ENCODE results near the gene ZNF546. TPM values are rescaled to one million over a fixed set of nuclear protein-coding genes. Genes with fewer than 3 reads are reported as not detected.
A peak's percentile ranks its signal among the peaks of the same experiment; 100 is the strongest.

Gene ZNF546
- total RNA-seq, 2 donors from 2014 or later = 3.7 to 7.4 TPM

- H3K9me3 Mint-ChIP-seq = no peaks in the 10 kb centered on the region
- H3K36me3 Mint-ChIP-seq = peaks cover 9% of the 10 kb centered on the region
- H3K27me3 Mint-ChIP-seq = peaks cover 0 to under 1% of the 10 kb centered on the region in 2 donors
- no peak for DNase-seq (ENCODE audit: low spot score)
- no peak for ATAC-seq
- H3K4me1 Mint-ChIP-seq (ENCODE audit: low read depth in 2 of 2) = peaks cover 39 to 44% of the 10 kb centered on the region in 2 donors
- H3K4me3 Mint-ChIP-seq = peak overlapping the region; percentile 22
- H3K27ac Mint-ChIP-seq = no peak overlapping the region
These were observed 56.6 kb downstream of the ZNF546 start for GRCh38 chr19:40053491-40053890.

GRCh38 chr19:40054632-40055031 is 57.8 kb downstream of the ZNF546 start:
- Mint-ChIP-seq H3K36me3 (peaks cover 17% of the 10 kb centered on the region), H3K4me3 (peak overlapping the region; percentile 87), H3K9me3 (peaks cover 6% of the 10 kb centered on the region), H3K27ac (peak overlapping the region in 1 of 2 donors; percentile 98), H3K4me1 (ENCODE audit: low read depth in 2 of 2) (peaks cover 39 to 44% of the 10 kb centered on the region in 2 donors), H3K27me3 (peaks cover 5 to 12% of the 10 kb centered on the region in 2 donors)
- ATAC-seq = no peak
- no peak for DNase-seq (ENCODE audit: low spot score)

- DNase-seq (ENCODE audit: low spot score) (no peak), ATAC-seq (no peak)
- H3K36me3 Mint-ChIP-seq = peaks cover 21% of the 10 kb centered on the region
- peaks cover 9 to 16% of the 10 kb centered on the region in 2 donors for H3K27me3 Mint-ChIP-seq
- peak overlapping the region; percentile 77 to 98 for H3K27ac Mint-ChIP-seq
- H3K4me1 Mint-ChIP-seq (ENCODE audit: low read depth in 2 of 2) = peaks cover 39 to 44% of the 10 kb centered on the region in 2 donors
- H3K9me3 Mint-ChIP-seq = peaks cover 9% of the 10 kb centered on the region
- peak overlapping the region; percentile 87 for H3K4me3 Mint-ChIP-seq
These were observed 58.2 kb downstream of the ZNF546 start for GRCh38 chr19:40055049-40055448.

- Mint-ChIP-seq H3K36me3 (peaks cover 16% of the 10 kb centered on the region), H3K4me1 (ENCODE audit: low read depth in 2 of 2) (peaks cover 35 to 40% of the 10 kb centered on the region in 2 donors), H3K27ac (peak within 1 kb of the TSS; percentile 77 to 98), H3K27me3 (peaks cover 9 to 17% of the 10 kb centered on the region in 2 donors), H3K9me3 (peaks cover 9% of the 10 kb centered on the region), H3K4me3 (peak within 1 kb of the TSS; percentile 87)
- peak; percentile 94 to 95 for ATAC-seq
- peak; percentile 85 for DNase-seq (ENCODE audit: low spot score)
These were observed 59.1 kb downstream of the ZNF546 start, which contains the start of gene ZNF780B for GRCh38 chr19:40055832-40056504. ZNF780B (minus strand) TSS chr19:40056231; CDS start chr19:40050332, 5,899 bp downstream.

GRCh38 chr19:40056505-40056904 is 59.6 kb downstream of the ZNF546 start:
- H3K27me3 Mint-ChIP-seq = peaks cover 9 to 17% of the 10 kb centered on the region in 2 donors
- peaks cover 35 to 40% of the 10 kb centered on the region in 2 donors for H3K4me1 Mint-ChIP-seq (ENCODE audit: low read depth in 2 of 2)
- H3K9me3 Mint-ChIP-seq = peaks cover 9% of the 10 kb centered on the region
- ATAC-seq (no peak), DNase-seq (ENCODE audit: low spot score) (no peak)
- peak overlapping the region; percentile 87 for H3K4me3 Mint-ChIP-seq
- H3K36me3 Mint-ChIP-seq = peaks cover 16% of the 10 kb centered on the region
- peak overlapping the region; percentile 77 to 98 for H3K27ac Mint-ChIP-seq

GRCh38 chr19:40057166-40057565 is 60.3 kb downstream of the ZNF546 start:
- Mint-ChIP-seq H3K36me3 (peaks cover 16% of the 10 kb centered on the region), H3K4me1 (ENCODE audit: low read depth in 2 of 2) (peaks cover 35 to 38% of the 10 kb centered on the region in 2 donors), H3K4me3 (no peak overlapping the region), H3K27ac (no peak overlapping the region), H3K27me3 (peaks cover 11 to 17% of the 10 kb centered on the region in 2 donors), H3K9me3 (peaks cover 9% of the 10 kb centered on the region)
- no peak for DNase-seq (ENCODE audit: low spot score)
- no peak for ATAC-seq

GRCh38 chr19:40059624-40060023 is 62.8 kb downstream of the ZNF546 start:
- no peak overlapping the region for H3K4me3 Mint-ChIP-seq
- ATAC-seq (no peak), DNase-seq (ENCODE audit: low spot score) (no peak)
- H3K9me3 Mint-ChIP-seq = peaks cover 9% of the 10 kb centered on the region
- peaks cover 18% of the 10 kb centered on the region for H3K36me3 Mint-ChIP-seq
- H3K27ac Mint-ChIP-seq = no peak overlapping the region
- peaks cover 15 to 16% of the 10 kb centered on the region in 2 donors for H3K4me1 Mint-ChIP-seq (ENCODE audit: low read depth in 2 of 2)
- H3K27me3 Mint-ChIP-seq = peaks cover 17 to 22% of the 10 kb centered on the region in 2 donors

- ATAC-seq = no peak
- H3K4me1 Mint-ChIP-seq (ENCODE audit: low read depth in 2 of 2) = peaks cover 0 to 3% of the 10 kb centered on the region in 2 donors
These were observed 73.2 kb downstream of the ZNF546 start for GRCh38 chr19:40070058-40070457.

More at GRCh38 chr19:40070058-40070457, 73.2 kb downstream of the ZNF546 start:
- Mint-ChIP-seq H3K9me3 (peaks cover 10% of the 10 kb centered on the region), H3K36me3 (peaks cover 33% of the 10 kb centered on the region), H3K4me3 (no peak overlapping the region), H3K27ac (no peak overlapping the region), H3K27me3 (no peaks in the 10 kb centered on the region)
- no peak for DNase-seq (ENCODE audit: low spot score)

Other genes starting within 250 kb of the ZNF546 start
- gene LEUTX, start 218.2 kb upstream of the ZNF546 start, total RNA-seq = not detected
- gene DYRK1B, start 162.9 kb upstream of the ZNF546 start, total RNA-seq = 10 to 100 TPM in 1 of 2 donors, 1 to 10 TPM in 1; 7.5 to 10.5 TPM
- gene FBL, start 150.7 kb upstream of the ZNF546 start, total RNA-seq = 100 to 1,000 TPM; 304 to 505 TPM
- gene FCGBP, start 62.4 kb upstream of the ZNF546 start, total RNA-seq = 1 to 10 TPM; 3.4 to 6.6 TPM
- 100 to 1,000 TPM; 163 to 165 TPM for gene PSMC4, start 25.9 kb upstream of the ZNF546 start, total RNA-seq
- 10 to 100 TPM; 30.7 to 35.2 TPM for gene ZNF780B, start 59.2 kb downstream of the ZNF546 start, total RNA-seq
- 10 to 100 TPM; 24.2 to 26.3 TPM for gene ZNF780A, start 93.9 kb downstream of the ZNF546 start, total RNA-seq
- 10 to 100 TPM; 13.2 to 28.4 TPM for gene MAP3K10, start 194.4 kb downstream of the ZNF546 start, total RNA-seq
- gene TTC9B, start 221.3 kb downstream of the ZNF546 start, total RNA-seq = not detected
- under 1 TPM in 1 of 2 donors, not detected in 1; 0.98 TPM for gene CCNP, start 229.6 kb downstream of the ZNF546 start, total RNA-seq

Measured in natural killer cell treated with Interleukin-12 subunit alpha and Interleukin-12 subunit beta and Interleukin-15 and Interleukin-18, amount 100 ng/mL, for 72 hours (primary cell).